Naive thymus-derived CD8-positive, alpha-beta T cell (primary cell): Measurements from ENCODE around the gene XRN1. TPM values are rescaled to one million over a fixed set of nuclear protein-coding genes. Genes with fewer than 3 reads are reported as not detected.
"Not testable (repeated sequence)": the region's sequence is repeated elsewhere in the genome, so short reads cannot be mapped to it uniquely, and the experiment has no call there.

Experiments
- ATAC-seq, 2 donors: fragments of 150-1000 bp; cut with Tn5 transposase in 1 of 2; sonication (Bioruptor Pico), chemical (Tn5 transposase) in 1 of 2; 1 replicate in 1 of 2; 2 replicates in 1 of 2; pipeline ENCODE4 v1.10.0; 2021; ENCODE audit warnings: mild to moderate bottlenecking in 2 of 2, moderate library complexity in 2 of 2
- POLR2A ChIA-PET: fragments of 350-600 bp; sonication (Branson Sonifier 250); formaldehyde crosslinking; loops from one replicate; lab custom pipeline; 2021; ENCODE audit warnings: antibody characterized with exemption; lab: Charles Lee
- DNase-seq, 10 donors: peaks; one replicate each; pipeline versions ENCODE4 v3.0.0 to v3.0.0-alpha.2; 2020 to 2022
- H3K27ac Mint-ChIP-seq, 10 donors: one replicate each; pipeline ENCODE4 v1.8.0; 2020 to 2022; ENCODE audit warnings: mild to moderate bottlenecking in 10 of 10, mixed read lengths in 10 of 10, moderate library complexity in 4 of 10, inconsistent platforms in 1 of 10
- H3K27me3 Mint-ChIP-seq, 5 donors: one replicate each; pipeline ENCODE4 v1.8.0; 2021 to 2022; ENCODE audit warnings: mixed read lengths in 5 of 5
- H3K36me3 Mint-ChIP-seq, 3 donors: one replicate each; pipeline ENCODE4 v1.8.0; 2020 to 2022; ENCODE audit warnings: mixed read lengths in 3 of 3, mild to moderate bottlenecking in 2 of 3, inconsistent platforms in 1 of 3
- H3K4me1 Mint-ChIP-seq, 4 donors: one replicate each; pipeline ENCODE4 v1.8.0; 2021 to 2022; ENCODE audit warnings: mixed read lengths in 4 of 4
- H3K4me3 Mint-ChIP-seq, 10 donors: one replicate each; pipeline ENCODE4 v1.8.0; 2020 to 2022; ENCODE audit warnings: mild to moderate bottlenecking in 10 of 10, mixed read lengths in 10 of 10, moderate library complexity in 6 of 10, inconsistent platforms in 1 of 10
- H3K9me3 Mint-ChIP-seq, 9 donors: one replicate each; pipeline ENCODE4 v1.8.0; 2020 to 2022; ENCODE audit warnings: mixed read lengths in 9 of 9, mild to moderate bottlenecking in 3 of 9, inconsistent platforms in 1 of 9, moderate library complexity in 1 of 9
- polyA plus RNA-seq, 3 donors: library from polyadenylated mRNA; unstranded; fragments of 300-500 nt; fragmentation: Illumina TruSeq; gene quantifications; one replicate each; pipeline ENCODE4 v1.2.3, GENCODE V29; 2021
- total RNA-seq, 8 experiments: library from RNA in 2 of 8; stranded (reverse) in 2 of 8; gene quantifications; one replicate each; pipeline ENCODE4 v1.2.3 and lab custom pipeline; 2021 to 2026

XRN1 gene
- total and polyA plus RNA-seq, 5 experiments from 2014 or later = 55.7 to 117 (median 66.0) TPM

- H3K27me3 Mint-ChIP-seq = no peaks in the 10 kb centered on the region
- H3K36me3 Mint-ChIP-seq = peaks cover 11 to 86% (median 51%) of the 10 kb centered on the region in 3 donors
- no peaks in the 10 kb centered on the region for H3K9me3 Mint-ChIP-seq
- DNase-seq (no peak), ATAC-seq (no peak)
- POLR2A ChIA-PET = no interaction called here
- peak overlapping the region in 1 of 10 donors; percentile 0 for H3K27ac Mint-ChIP-seq
- H3K4me3 Mint-ChIP-seq = no peak overlapping the region
- peaks cover 0 to 4% (median 0%) of the 10 kb centered on the region in 4 donors for H3K4me1 Mint-ChIP-seq
These were observed 88.5 kb downstream of the XRN1 start for GRCh38 chr3:142359367-142359766.

GRCh38 chr3:142356818-142357217, 91.0 kb downstream of the XRN1 start:
- H3K36me3 Mint-ChIP-seq = peaks cover 23 to 81% (median 58%) of the 10 kb centered on the region in 3 donors
- POLR2A ChIA-PET = no interaction called here

DNA sequence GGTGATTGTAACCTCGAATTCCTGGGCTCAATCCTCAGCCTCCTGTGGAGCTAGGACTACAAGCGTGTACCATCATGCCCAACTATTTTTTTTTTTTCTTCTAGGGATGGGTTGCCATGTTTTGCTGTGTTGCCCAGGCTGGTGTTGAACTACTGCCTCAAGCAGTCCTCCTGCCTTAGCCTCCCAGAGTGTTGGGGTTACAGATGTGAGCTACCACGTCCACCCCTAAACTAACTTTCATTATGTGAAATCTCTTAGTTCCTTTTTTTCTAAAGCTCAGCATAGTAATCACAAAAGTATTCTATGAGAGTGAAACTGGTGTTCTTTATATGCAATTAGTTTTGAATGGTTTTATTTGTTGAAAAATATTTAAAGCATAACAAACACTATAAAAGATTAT, 92.1 kb downstream of the XRN1 start:
- Mint-ChIP-seq H3K9me3 (no peaks in the 10 kb centered on the region), H3K36me3 (peaks cover 23 to 71% (median 58%) of the 10 kb centered on the region in 3 donors), H3K27ac (no peak overlapping the region), H3K27me3 (no peaks in the 10 kb centered on the region), H3K4me3 (no peak overlapping the region), H3K4me1 (peaks cover 0 to 4% (median 0%) of the 10 kb centered on the region in 4 donors)
- DNase-seq = no peak
- ATAC-seq = no peak
- POLR2A ChIA-PET = no interaction called here

More at GRCh38 chr3:142356818-142357217, 91.0 kb downstream of the XRN1 start:
- H3K9me3 Mint-ChIP-seq = no peaks in the 10 kb centered on the region
- peak overlapping the region in 1 of 10 donors; percentile 5 for H3K27ac Mint-ChIP-seq
- DNase-seq (no peak), ATAC-seq (no peak)
- peaks cover 0 to 4% (median 0%) of the 10 kb centered on the region in 4 donors for H3K4me1 Mint-ChIP-seq
- no peak overlapping the region for H3K4me3 Mint-ChIP-seq
- no peaks in the 10 kb centered on the region for H3K27me3 Mint-ChIP-seq

GRCh38 chr3:142354076-142354475, 93.8 kb downstream of the XRN1 start:
- Mint-ChIP-seq H3K4me1 (peaks cover 0 to 4% (median 0%) of the 10 kb centered on the region in 4 donors), H3K27me3 (no peaks in the 10 kb centered on the region), H3K27ac (no peak overlapping the region), H3K4me3 (no peak overlapping the region), H3K36me3 (peaks cover 23 to 62% (median 53%) of the 10 kb centered on the region in 3 donors), H3K9me3 (no peaks in the 10 kb centered on the region)
- DNase-seq = no peak
- ATAC-seq = no peak
- POLR2A ChIA-PET = no interaction called here

DNA sequence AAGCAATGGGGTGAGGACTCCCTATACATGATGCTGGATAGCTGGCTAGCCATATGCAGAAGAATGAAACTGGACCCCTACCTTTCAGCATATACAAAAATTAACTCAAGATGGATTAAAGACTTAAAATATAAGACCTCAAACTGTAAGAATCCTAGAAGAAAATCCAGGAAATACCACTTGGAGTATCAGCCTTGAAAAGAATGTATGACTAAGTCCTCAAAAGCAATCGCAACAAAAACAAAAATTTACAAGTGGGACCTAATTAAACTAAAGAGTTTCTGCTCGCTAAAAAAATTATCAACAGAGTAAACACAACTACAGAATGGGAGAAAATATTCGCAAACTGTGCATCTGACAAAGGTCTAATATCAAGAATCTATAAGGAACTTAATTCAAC, 94.3 kb downstream of the XRN1 start:
- no peak for ATAC-seq
- POLR2A ChIA-PET = no interaction called here
- no peak overlapping the region for H3K27ac Mint-ChIP-seq
- H3K9me3 Mint-ChIP-seq = no peaks in the 10 kb centered on the region
- no peaks in the 10 kb centered on the region for H3K27me3 Mint-ChIP-seq
- no peak for DNase-seq
- H3K36me3 Mint-ChIP-seq = peaks cover 23 to 64% (median 55%) of the 10 kb centered on the region in 3 donors
- peaks cover 0 to 4% (median 0%) of the 10 kb centered on the region in 4 donors for H3K4me1 Mint-ChIP-seq
- no peak overlapping the region for H3K4me3 Mint-ChIP-seq

DNA sequence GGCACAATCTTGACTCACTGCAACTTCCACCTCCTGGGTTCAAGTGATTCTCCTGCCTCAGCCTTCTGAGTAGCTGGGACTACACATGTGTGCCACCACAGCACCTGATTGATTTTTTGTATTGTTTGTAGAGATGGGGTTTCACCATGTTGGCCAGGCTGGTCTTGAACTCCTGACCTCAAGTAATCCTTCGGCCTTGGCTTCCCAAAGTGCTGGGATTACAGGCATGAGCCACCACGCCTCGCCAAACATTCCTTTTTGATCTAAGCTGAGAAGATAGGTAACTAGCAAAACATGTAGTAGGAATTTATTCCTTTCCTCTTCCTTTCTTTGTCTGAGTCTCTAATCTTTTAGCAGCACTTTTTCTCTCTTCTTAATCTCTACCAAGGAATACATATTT, 95.1 kb downstream of the XRN1 start:
- peaks cover 22 to 62% (median 56%) of the 10 kb centered on the region in 3 donors for H3K36me3 Mint-ChIP-seq
- POLR2A ChIA-PET, H3K27ac Mint-ChIP-seq: not testable (repeated sequence)

GRCh38 chr3:142348460-142348859, 99.4 kb downstream of the XRN1 start:
- no peak overlapping the region for H3K27ac Mint-ChIP-seq
- H3K4me1 Mint-ChIP-seq = peaks cover 0 to 3% (median 0%) of the 10 kb centered on the region in 4 donors

More for the DNA sequence above, 95.1 kb downstream of the XRN1 start:
- ATAC-seq, H3K27me3 Mint-ChIP-seq, H3K4me1 Mint-ChIP-seq, H3K9me3 Mint-ChIP-seq, H3K4me3 Mint-ChIP-seq, DNase-seq: not testable (repeated sequence)

GRCh38 chr3:142337994-142338393, 109.8 kb downstream of the XRN1 start:
- peak overlapping the region in 2 of 10 donors; percentile 29 to 68 for H3K27ac Mint-ChIP-seq
- no peak overlapping the region for H3K4me3 Mint-ChIP-seq
- H3K4me1 Mint-ChIP-seq = peaks cover 2 to 10% (median 4%) of the 10 kb centered on the region in 4 donors
- H3K9me3 Mint-ChIP-seq = peaks cover 0 to 26% (median 16%) of the 10 kb centered on the region in 9 donors
- H3K27me3 Mint-ChIP-seq = no peaks in the 10 kb centered on the region
- H3K36me3 Mint-ChIP-seq = peaks cover 39 to 81% (median 63%) of the 10 kb centered on the region in 3 donors
- POLR2A ChIA-PET = no interaction called here
- no peak for ATAC-seq
- DNase-seq = no peak

More at GRCh38 chr3:142348460-142348859, 99.4 kb downstream of the XRN1 start:
- Mint-ChIP-seq H3K9me3 (peaks cover 0 to 4% (median 0%) of the 10 kb centered on the region in 9 donors), H3K36me3 (peaks cover 23 to 59% (median 58%) of the 10 kb centered on the region in 3 donors), H3K27me3 (no peaks in the 10 kb centered on the region), H3K4me3 (no peak overlapping the region)
- POLR2A ChIA-PET = no interaction called here
- no peak for ATAC-seq
- no peak for DNase-seq

DNA sequence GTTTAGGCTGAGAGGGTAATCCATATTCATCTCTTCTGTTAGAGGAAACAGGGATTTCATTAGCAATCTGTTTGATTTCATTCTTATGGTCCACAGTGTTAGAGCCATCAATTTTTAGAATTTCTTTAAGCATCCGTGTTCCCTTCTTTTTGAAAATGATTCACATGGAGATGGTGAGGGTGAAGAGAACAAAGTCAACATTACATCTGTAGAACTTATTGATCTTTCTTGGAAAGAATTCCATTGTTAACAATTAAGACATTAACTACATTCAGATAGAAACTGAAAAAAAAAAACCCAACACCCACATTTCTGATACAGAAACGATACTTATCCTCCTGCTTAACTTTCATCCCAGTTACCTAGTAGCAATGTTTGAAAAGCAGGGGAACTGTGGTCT, 115.4 kb downstream of the XRN1 start:
- POLR2A ChIA-PET = no interaction called here
- no peak for DNase-seq
- Mint-ChIP-seq H3K27ac (no peak overlapping the region), H3K4me3 (no peak overlapping the region), H3K9me3 (no peaks in the 10 kb centered on the region), H3K27me3 (no peaks in the 10 kb centered on the region), H3K4me1 (peaks cover 0 to 4% (median under 1%) of the 10 kb centered on the region in 4 donors), H3K36me3 (peaks cover 13 to 73% (median 41%) of the 10 kb centered on the region in 3 donors)
- ATAC-seq = no peak

- H3K36me3 Mint-ChIP-seq = peaks cover 28 to 70% (median 47%) of the 10 kb centered on the region in 3 donors
- POLR2A ChIA-PET, H3K27me3 Mint-ChIP-seq, H3K27ac Mint-ChIP-seq, DNase-seq, ATAC-seq, H3K4me1 Mint-ChIP-seq, H3K4me3 Mint-ChIP-seq: not testable (repeated sequence)
- peaks cover 0 to 16% (median 6%) of the 10 kb centered on the region in 9 donors for H3K9me3 Mint-ChIP-seq
These were observed 123.4 kb downstream of the XRN1 start for GRCh38 chr3:142324275-142324953.

DNA sequence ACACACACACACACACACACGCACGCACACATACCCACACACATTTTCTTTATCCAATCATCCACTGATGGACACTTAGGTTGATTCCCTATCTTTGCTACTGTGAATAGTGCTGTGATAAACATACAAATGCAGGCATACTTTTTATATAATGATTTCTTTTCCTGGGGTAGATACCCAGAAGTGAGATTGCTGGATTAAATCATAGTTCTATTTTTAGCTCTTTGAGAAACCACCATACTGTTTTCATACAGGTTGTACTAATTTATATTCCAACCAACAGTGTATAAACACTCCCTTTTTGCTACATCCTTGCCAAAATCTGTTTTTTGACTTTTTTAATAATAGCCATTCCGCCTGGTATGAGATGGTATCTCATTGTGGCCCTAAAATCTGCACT, 127.9 kb downstream of the XRN1 start:
- Mint-ChIP-seq H3K9me3 (peaks cover 0 to 4% (median 0%) of the 10 kb centered on the region in 9 donors), H3K27me3 (no peaks in the 10 kb centered on the region), H3K4me3 (no peak overlapping the region), H3K27ac (peak overlapping the region in 8 of 10 donors; percentile 1 to 61 (median 24)), H3K36me3 (peaks cover 0 to 73% (median 32%) of the 10 kb centered on the region in 3 donors), H3K4me1 (peaks cover 0 to 2% (median 0%) of the 10 kb centered on the region in 4 donors)
- ATAC-seq = no peak
- POLR2A ChIA-PET = no interaction called here
- DNase-seq = no peak

- Mint-ChIP-seq H3K27me3 (no peaks in the 10 kb centered on the region), H3K36me3 (peaks cover 0 to 71% (median 25%) of the 10 kb centered on the region in 3 donors), H3K4me1 (peaks cover 0 to 2% (median 0%) of the 10 kb centered on the region in 4 donors), H3K9me3 (no peaks in the 10 kb centered on the region), H3K27ac (no peak overlapping the region), H3K4me3 (no peak overlapping the region)
- ATAC-seq = no peak
- POLR2A ChIA-PET = no interaction called here
- DNase-seq = no peak
These were observed 128.7 kb downstream of the XRN1 start for GRCh38 chr3:142319094-142319493.

GRCh38 chr3:142318331-142318730, 129.5 kb downstream of the XRN1 start:
- H3K9me3 Mint-ChIP-seq = no peaks in the 10 kb centered on the region
- DNase-seq (no peak), ATAC-seq (no peak)
- peaks cover 0 to 2% (median 0%) of the 10 kb centered on the region in 4 donors for H3K4me1 Mint-ChIP-seq
- H3K27ac Mint-ChIP-seq = no peak overlapping the region
- H3K36me3 Mint-ChIP-seq = peaks cover 0 to 75% (median 29%) of the 10 kb centered on the region in 3 donors
- no peak overlapping the region for H3K4me3 Mint-ChIP-seq
- H3K27me3 Mint-ChIP-seq = no peaks in the 10 kb centered on the region
- POLR2A ChIA-PET = no interaction called here
